ENCODE results near the gene TTLL12.

GRCh38 chr22:43202756-43203410 is 15.9 kb upstream of the TTLL12 start:
- no peak for TF ChIP-seq CTCF (optimal IDR thresholded peaks at IDR 0.05 in 1 of 3, IDR thresholded peaks at IDR 0.05 in 1 of 3, conservative IDR thresholded peaks at IDR 0.05 in 1 of 3; ENCODE audit: extremely low read depth in 1 of 3, insufficient read depth in 2 of 3, low read length in 3 of 3)
- TF ChIP-seq EZH2 (IDR thresholded peaks at IDR 0.05; ENCODE audit: low read length), result no peak

Measured in keratinocyte (primary cell).